SK-N-SH treated with all-trans-retinoic acid at 6 μM for 48 hours (cell line): ENCODE measurements around the gene UNC13C.

Source experiments
- GLIS3 ChIP-seq: fragments of 250-450 bp; sonication (Bioruptor Pico); IDR thresholded peaks from 2 replicates; pipeline ENCODE4 v1.5.0; 2020; ENCODE audit warnings: mild to moderate bottlenecking, moderate library complexity
- ISL1 ChIP-seq: fragments of 250-450 bp; sonication (Bioruptor Pico); IDR thresholded peaks from 2 replicates; pipeline ENCODE4 v2.1.2; 2022; ENCODE audit warnings: mild to moderate bottlenecking, moderate library complexity
- OSR1 ChIP-seq: fragments of 250-450 bp; sonication (Bioruptor Pico); IDR thresholded peaks from 2 replicates; pipeline ENCODE4 v1.8.0; 2022; ENCODE audit warnings: moderate library complexity, mild to moderate bottlenecking, inconsistent platforms
- PATZ1 ChIP-seq: fragments of 250-450 bp; sonication (Bioruptor Pico); IDR thresholded peaks from 2 replicates; pipeline ENCODE4 v1.8.0; 2020; ENCODE audit warnings: mild to moderate bottlenecking, moderate library complexity, borderline replicate concordance
- POU6F1 ChIP-seq: fragments of 250-450 bp; sonication (Bioruptor Pico); IDR thresholded peaks from 2 replicates; pipeline ENCODE4 v1.8.0; 2021; ENCODE audit warnings: low read depth, mild to moderate bottlenecking, moderate library complexity, borderline replicate concordance
- RARB ChIP-seq: fragments of 250-450 bp; sonication (Bioruptor Pico); IDR thresholded peaks from 2 replicates; pipeline ENCODE4 v1.8.0; 2021; ENCODE audit warnings: mild to moderate bottlenecking, moderate library complexity
- TCF4 ChIP-seq: fragments of 250-450 bp; sonication (Bioruptor Pico); IDR thresholded peaks from 2 replicates; pipeline ENCODE4 v1.8.0; 2021; ENCODE audit warnings: mild to moderate bottlenecking, moderate library complexity, borderline replicate concordance
- TOX ChIP-seq: fragments of 250-450 bp; sonication (Bioruptor Pico); IDR thresholded peaks from 2 replicates; pipeline ENCODE4 v1.8.0; 2021; ENCODE audit warnings: mild to moderate bottlenecking, moderate library complexity, borderline replicate concordance
- ZFP3 ChIP-seq: fragments of 250-450 bp; sonication (Bioruptor Pico); IDR thresholded peaks from 2 replicates; pipeline ENCODE4 v1.5.0; 2020; ENCODE audit warnings: mild to moderate bottlenecking, moderate library complexity
- ZNF565 ChIP-seq: fragments of 450-650 bp; formaldehyde crosslinking; conservative IDR thresholded peaks from 2 replicates; pipeline ENCODE4 v1.5.0; 2020; ENCODE audit warnings: low read depth, mild to moderate bottlenecking, moderate library complexity

DNA sequence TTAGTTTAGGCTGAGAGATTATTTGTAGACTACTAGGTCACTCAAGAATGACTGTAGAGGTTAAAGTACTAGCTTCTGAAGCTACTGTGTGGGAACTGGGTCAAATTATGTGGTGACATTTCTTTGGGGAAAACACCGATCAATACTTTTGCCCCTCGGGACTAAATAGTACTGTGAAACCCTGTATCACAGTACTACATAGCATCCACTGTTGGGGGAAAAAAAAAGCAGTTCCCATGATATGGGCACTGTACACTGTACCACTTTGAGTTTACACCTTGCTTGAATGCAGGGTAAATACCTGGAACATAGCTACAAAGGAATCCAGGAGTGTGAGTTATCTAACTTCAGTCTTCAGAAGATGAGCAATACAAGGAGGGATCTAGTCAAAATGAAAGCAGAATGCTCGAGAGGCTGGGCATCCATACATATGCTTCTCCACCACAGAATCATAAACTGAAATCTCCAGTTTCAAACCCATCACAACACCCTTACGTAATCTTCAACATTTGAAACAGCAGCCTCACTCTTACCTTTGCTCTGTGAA lies 311.4 kb downstream of the UNC13C start:
- TF ChIP-seq PATZ1 (CRISPR knock-in tag) (no peak), TOX (CRISPR knock-in tag) (no peak), ZNF565 (CRISPR knock-in tag) (no peak), ZFP3 (no peak), RARB (CRISPR knock-in tag) (no peak), GLIS3 (CRISPR knock-in tag) (no peak), POU6F1 (CRISPR knock-in tag) (no peak), TCF4 (no peak), OSR1 (CRISPR knock-in tag) (no peak), ISL1 (CRISPR knock-in tag) (no peak)
